T47D (cell line): ENCODE measurements around the gene CEACAM8.
"Not testable (repeated sequence)": the region's sequence is repeated elsewhere in the genome, so short reads cannot be mapped to it uniquely, and the experiment has no call there.

ENCODE experiments used
- DNase-seq, 2 experiments: peaks; one replicate each; pipeline versions ENCODE4 v3.0.0 to v3.0.0-alpha.2; 2011 to 2012; ENCODE audit warnings: low read depth in 1 of 2, low spot score in 1 of 2
- JUND ChIP-seq: IDR thresholded peaks from 2 replicates; pipeline ENCODE4 v1.6.1; 2012; ENCODE audit warnings: low read depth
- in situ Hi-C: cut with HindIII; loops from 2 replicates; pipeline ENCODE4 v1.10.0; 2016; ENCODE audit warnings: low sequenced_read_pairs, low pct_unique_long_range_greater_than_20kb

Gene CEACAM8

GRCh38 chr19:42563352-42564210, 31.1 kb downstream of the CEACAM8 start:
- DNase-seq: peak; percentile 13 to 49
- TF ChIP-seq JUND: no peak
- in situ Hi-C loops: no loop called here

- DNase-seq: peak in 1 of 2 experiments; percentile 7
- in situ Hi-C loops: no loop called here
- TF ChIP-seq JUND: no peak
Measured at GRCh38 chr19:42561512-42561911, 33.2 kb downstream of the CEACAM8 start.

GRCh38 chr19:42560731-42561130, 34.0 kb downstream of the CEACAM8 start:
- no peak for TF ChIP-seq JUND
- DNase-seq: no peak
- in situ Hi-C loops: no loop called here

GRCh38 chr19:42558450-42559150, 36.1 kb downstream of the CEACAM8 start:
- in situ Hi-C loops: no loop called here
- TF ChIP-seq JUND: no peak
- no peak for DNase-seq

- in situ Hi-C loops, DNase-seq: not testable (repeated sequence)
Measured at GRCh38 chr19:42557386-42557871, 37.3 kb downstream of the CEACAM8 start.

GRCh38 chr19:42555801-42556200, 38.9 kb downstream of the CEACAM8 start:
- in situ Hi-C loops: no loop called here
- TF ChIP-seq JUND: no peak
- DNase-seq: no peak

GRCh38 chr19:42555317-42555716, 39.4 kb downstream of the CEACAM8 start:
- in situ Hi-C loops: no loop called here
- no peak for DNase-seq
- no peak for TF ChIP-seq JUND

- DNase-seq: no peak
- no peak for TF ChIP-seq JUND
- in situ Hi-C loops: no loop called here
Measured at GRCh38 chr19:42554046-42554575, 40.6 kb downstream of the CEACAM8 start.

- TF ChIP-seq JUND: no peak
- in situ Hi-C loops: no loop called here
- no peak for DNase-seq
Measured at GRCh38 chr19:42553292-42554045, 41.3 kb downstream of the CEACAM8 start.

- TF ChIP-seq JUND: no peak
- in situ Hi-C loops: no loop called here
- DNase-seq: no peak
Measured at GRCh38 chr19:42552086-42553065, 42.3 kb downstream of the CEACAM8 start.

GRCh38 chr19:42550521-42550920, 44.2 kb downstream of the CEACAM8 start:
- in situ Hi-C loops, DNase-seq: not testable (repeated sequence)

- in situ Hi-C loops, DNase-seq: not testable (repeated sequence)
Measured at GRCh38 chr19:42549067-42549466, 45.7 kb downstream of the CEACAM8 start.
